Thyroid gland (tissue), 4 donors: ENCODE measurements around the gene ESYT3. TPM values are rescaled to one million over a fixed set of nuclear protein-coding genes. Genes with fewer than 3 reads are reported as not detected.

ENCODE experiments used
- DNase-seq, 2 donors: peaks; one replicate each; pipeline ENCODE4 v3.0.0-alpha.2; 2019
- H3K27ac ChIP-seq, 3 donors: fragments of 200-600 bp; sonication (generic); 1 replicate in 2 of 3; 2 replicates in 1 of 3; pipeline ENCODE4 v1.5.1; 2016 to 2019; ENCODE audit warnings: mild to moderate bottlenecking in 1 of 3, moderate library complexity in 1 of 3
- H3K27me3 ChIP-seq: fragments of 200-600 bp; sonication (generic); one replicate; pipeline ENCODE4 v1.5.1; 2019
- H3K36me3 ChIP-seq, 2 donors: fragments of 200-600 bp; sonication (generic); one replicate each; pipeline ENCODE4 v1.5.1; 2016 to 2019
- H3K4me1 ChIP-seq, 2 donors: fragments of 200-600 bp; sonication (generic); one replicate each; pipeline ENCODE4 v1.5.1; 2017 to 2019
- H3K4me3 ChIP-seq, 3 donors: fragments of 200-600 bp; sonication (generic); replicated peaks in 1 of 3; 1 replicate in 2 of 3; 2 replicates in 1 of 3; pipeline ENCODE4 v1.5.1; 2016; ENCODE audit warnings: mild to moderate bottlenecking in 1 of 3
- H3K9me3 ChIP-seq: fragments of 200-600 bp; sonication (generic); one replicate; pipeline ENCODE4 v1.5.1; 2017
- POLR2A ChIP-seq, 2 donors: fragments of 450-650 bp; IDR thresholded peaks; one replicate each; pipeline ENCODE4 v1.6.1; 2017; ENCODE audit warnings: antibody characterized with exemption in 2 of 2, mild to moderate bottlenecking in 2 of 2, moderate library complexity in 1 of 2
- WGBS, 2 donors: methylation state at CpG; one replicate each; pipeline ENCODE4 v1.1.5; 2017; 5-methylcytosine and 5-hydroxymethylcytosine counted together
- intact Hi-C: fragments of 100-400 bp; cut with DNase I; formaldehyde crosslinking; loops from one replicate; pipeline ENCODE4 v1.15.1; 2023
- total RNA-seq, 4 donors: library from RNA; depleted of rRNA; stranded (reverse); fragments of >200 nt; gene quantifications; one replicate each; pipeline ENCODE4 v1.2.3, GENCODE V29; 2016
- TF ChIP-seq, protein P1 (sequence below), 6 experiments: fragments of 200-600 bp in 3 of 6; fragments of 450-650 bp in 3 of 6; sonication (generic) in 3 of 6; IDR thresholded peaks; one replicate each; pipeline ENCODE4 v1.5.1; 2016 to 2019; ENCODE audit warnings: antibody characterized with exemption in 6 of 6, mild to moderate bottlenecking in 2 of 6, inconsistent platforms in 1 of 6, moderate library complexity in 1 of 6

ESYT3 gene
- total RNA-seq, 4 donors from 2014 or later = 19.9 to 82.8 (median 22.7) TPM

DNA sequence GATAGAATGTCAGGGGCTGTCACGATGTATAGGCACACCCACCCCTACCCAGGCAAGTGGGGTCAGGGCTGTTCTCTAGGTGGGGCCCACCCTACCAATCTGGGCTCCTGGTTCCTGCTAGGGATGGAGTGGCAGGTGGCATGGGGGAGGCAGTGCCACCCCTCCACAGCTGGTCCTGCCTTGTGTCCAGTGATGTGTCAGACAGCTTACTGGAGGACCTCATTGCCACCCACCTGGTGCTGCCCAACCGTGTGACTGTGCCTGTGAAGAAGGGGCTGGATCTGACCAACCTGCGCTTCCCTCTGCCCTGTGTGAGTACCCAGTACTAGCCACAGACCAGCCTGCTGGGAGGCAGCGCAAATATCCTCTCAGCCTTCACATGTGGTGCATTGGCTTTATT, 27.5 kb downstream of the ESYT3 start:
- Histone ChIP-seq H3K9me3 (no peaks in the 10 kb centered on the region), H3K36me3 (no peaks in the 10 kb centered on the region), H3K27me3 (no peaks in the 10 kb centered on the region), H3K27ac (no peak overlapping the region), H3K4me3 (no peak overlapping the region), H3K4me1 (peaks cover 0 to 3% of the 10 kb centered on the region in 2 donors)
- no peak for TF ChIP-seq POLR2A (IDR thresholded peaks at IDR 0.05)
- TF ChIP-seq, protein P1, sequence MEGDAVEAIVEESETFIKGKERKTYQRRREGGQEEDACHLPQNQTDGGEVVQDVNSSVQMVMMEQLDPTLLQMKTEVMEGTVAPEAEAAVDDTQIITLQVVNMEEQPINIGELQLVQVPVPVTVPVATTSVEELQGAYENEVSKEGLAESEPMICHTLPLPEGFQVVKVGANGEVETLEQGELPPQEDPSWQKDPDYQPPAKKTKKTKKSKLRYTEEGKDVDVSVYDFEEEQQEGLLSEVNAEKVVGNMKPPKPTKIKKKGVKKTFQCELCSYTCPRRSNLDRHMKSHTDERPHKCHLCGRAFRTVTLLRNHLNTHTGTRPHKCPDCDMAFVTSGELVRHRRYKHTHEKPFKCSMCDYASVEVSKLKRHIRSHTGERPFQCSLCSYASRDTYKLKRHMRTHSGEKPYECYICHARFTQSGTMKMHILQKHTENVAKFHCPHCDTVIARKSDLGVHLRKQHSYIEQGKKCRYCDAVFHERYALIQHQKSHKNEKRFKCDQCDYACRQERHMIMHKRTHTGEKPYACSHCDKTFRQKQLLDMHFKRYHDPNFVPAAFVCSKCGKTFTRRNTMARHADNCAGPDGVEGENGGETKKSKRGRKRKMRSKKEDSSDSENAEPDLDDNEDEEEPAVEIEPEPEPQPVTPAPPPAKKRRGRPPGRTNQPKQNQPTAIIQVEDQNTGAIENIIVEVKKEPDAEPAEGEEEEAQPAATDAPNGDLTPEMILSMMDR (IDR thresholded peaks at IDR 0.05) = no peak
- intact Hi-C loops = no loop called here
- no peak for DNase-seq
- 80 to 86% methylated on average over 4 of the region's 4 CpGs for WGBS, 2 donors

DNA sequence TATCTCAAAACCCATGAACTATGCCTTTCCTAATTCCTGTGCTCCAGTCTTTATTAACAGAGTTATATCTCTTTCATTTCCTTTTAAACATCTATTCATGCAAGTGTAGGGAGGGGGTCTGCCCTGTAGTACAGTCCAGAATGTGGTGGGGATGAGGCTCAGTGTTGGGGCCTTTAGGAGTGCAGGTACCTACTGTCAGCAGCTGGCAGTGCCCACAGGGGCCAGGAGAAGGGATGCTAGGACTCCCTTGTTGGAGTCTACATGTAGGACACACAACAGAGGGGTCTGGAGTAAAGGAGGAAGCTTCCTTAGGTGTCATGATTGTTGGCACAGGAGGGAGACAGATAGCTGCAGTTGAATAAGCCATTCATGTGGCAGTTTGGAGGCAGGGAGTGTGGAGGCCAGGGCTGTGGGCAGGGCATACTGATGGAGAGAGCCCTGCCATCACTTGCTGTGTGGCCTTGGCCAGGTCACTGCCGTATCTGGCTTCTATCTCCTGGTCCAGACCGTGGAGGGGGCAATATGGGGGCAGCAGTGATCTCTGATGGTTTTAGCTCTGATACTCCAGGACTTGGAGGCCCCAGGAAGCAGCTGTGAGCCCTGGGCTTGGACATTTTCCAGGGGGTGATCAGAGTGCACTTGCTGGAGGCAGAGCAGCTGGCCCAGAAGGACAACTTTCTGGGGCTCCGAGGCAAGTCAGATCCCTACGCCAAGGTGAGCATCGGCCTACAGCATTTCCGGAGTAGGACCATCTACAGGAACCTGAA, 29.5 kb downstream of the ESYT3 start:
- TF ChIP-seq, protein P1 (IDR thresholded peaks at IDR 0.05) = no peak
- no peak for TF ChIP-seq POLR2A (IDR thresholded peaks at IDR 0.05)
- H3K27me3 ChIP-seq = no peaks in the 10 kb centered on the region

DNA sequence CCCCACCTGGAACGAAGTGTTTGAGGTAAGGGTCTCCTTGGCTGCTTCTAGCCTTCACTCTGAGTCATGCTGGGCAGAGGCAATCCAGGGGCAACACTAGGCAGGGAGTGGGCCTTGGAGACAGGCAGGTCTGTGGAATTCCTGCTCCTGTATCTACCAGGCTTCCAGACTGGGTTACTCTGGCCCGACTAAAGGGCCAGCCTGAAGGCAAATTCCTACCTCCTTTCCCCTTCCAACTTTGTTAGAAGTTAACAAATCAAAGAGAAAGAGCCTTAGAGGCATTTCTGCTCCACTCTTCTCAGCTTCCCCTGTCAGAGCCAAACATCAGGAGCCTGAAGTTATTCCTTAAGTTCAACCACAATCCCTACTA, 30.1 kb downstream of the ESYT3 start:
- Histone ChIP-seq H3K9me3 (no peaks in the 10 kb centered on the region), H3K27me3 (no peaks in the 10 kb centered on the region), H3K4me1 (peaks cover 10 to 14% of the 10 kb centered on the region in 2 donors), H3K27ac (no peak overlapping the region), H3K4me3 (no peak overlapping the region), H3K36me3 (no peaks in the 10 kb centered on the region)
- no peak for DNase-seq
- intact Hi-C loops = no loop called here
- TF ChIP-seq, protein P1 (IDR thresholded peaks at IDR 0.05) = no peak
- TF ChIP-seq POLR2A (IDR thresholded peaks at IDR 0.05) = no peak
- 77 to 91% methylated on average over 2 of the region's 2 CpGs for WGBS, 2 donors

More for the DNA sequence above, 29.5 kb downstream of the ESYT3 start:
- no peak for DNase-seq
- H3K4me3 ChIP-seq = no peak overlapping the region
- H3K27ac ChIP-seq = no peak overlapping the region
- 88 to 90% methylated on average over 4 to 6 of the region's 6 CpGs for WGBS, 2 donors
- H3K4me1 ChIP-seq = peaks cover 4 to 8% of the 10 kb centered on the region in 2 donors
- intact Hi-C loops = no loop called here
- H3K36me3 ChIP-seq = no peaks in the 10 kb centered on the region
- H3K9me3 ChIP-seq = no peaks in the 10 kb centered on the region

DNA sequence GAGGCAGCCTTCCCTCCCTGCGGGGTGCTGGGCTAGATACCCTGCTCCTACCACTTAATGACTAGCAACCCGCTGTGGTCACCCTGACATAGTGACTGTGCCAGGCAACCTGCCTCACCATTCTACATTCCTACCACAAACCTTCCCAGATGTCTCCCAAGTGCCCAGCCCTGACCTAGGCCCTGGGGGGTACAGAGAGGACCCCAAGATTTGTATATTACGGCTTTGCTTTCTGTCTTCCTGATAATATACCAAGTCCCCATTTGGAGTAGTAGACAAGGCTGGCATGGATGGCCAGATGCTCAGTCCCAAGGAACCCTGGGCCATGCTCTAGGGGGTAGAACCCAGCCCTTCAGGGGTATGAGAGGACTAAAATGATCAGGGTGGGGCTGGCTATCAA, 31.0 kb downstream of the ESYT3 start:
- no peak overlapping the region for H3K27ac ChIP-seq
- TF ChIP-seq, protein P1 (IDR thresholded peaks at IDR 0.05) = no peak
- intact Hi-C loops = no loop called here
- H3K9me3 ChIP-seq = no peaks in the 10 kb centered on the region
- no peaks in the 10 kb centered on the region for H3K36me3 ChIP-seq
- no peak overlapping the region for H3K4me3 ChIP-seq
- WGBS, 2 donors = 89 to 95% methylated on average over 2 to 3 of the region's 3 CpGs
- H3K27me3 ChIP-seq = no peaks in the 10 kb centered on the region
- no peak for DNase-seq
- H3K4me1 ChIP-seq = peaks cover 19 to 21% of the 10 kb centered on the region in 2 donors

DNA sequence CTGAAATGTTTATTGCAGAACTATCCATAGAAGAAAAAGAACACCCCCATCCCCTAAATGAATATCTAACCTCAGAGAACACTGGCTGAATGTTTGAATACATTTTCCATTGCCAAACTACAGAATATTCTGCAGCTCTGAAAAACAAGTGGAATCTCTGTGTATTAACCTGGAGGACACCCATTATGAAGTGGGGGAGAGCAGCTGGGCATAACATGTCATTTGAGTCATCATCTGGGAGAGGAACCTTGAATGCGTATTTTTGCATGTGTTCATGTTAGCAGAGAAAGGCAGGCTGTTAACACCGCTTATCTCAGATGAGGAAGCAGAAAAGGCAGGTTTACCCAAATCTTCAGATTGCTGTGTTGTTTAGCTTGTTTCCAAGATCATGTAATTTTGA, 31.5 kb downstream of the ESYT3 start:
- no peak overlapping the region for H3K27ac ChIP-seq
- peaks cover 24 to 25% of the 10 kb centered on the region in 2 donors for H3K4me1 ChIP-seq
- no peak for TF ChIP-seq POLR2A (IDR thresholded peaks at IDR 0.05)
- TF ChIP-seq, protein P1 (IDR thresholded peaks at IDR 0.05) = no peak
- WGBS, 2 donors = 77 to 92% methylated on average over 2 of the region's 2 CpGs
- H3K36me3 ChIP-seq = no peaks in the 10 kb centered on the region
- H3K4me3 ChIP-seq = no peak overlapping the region
- intact Hi-C loops = no loop called here
- no peaks in the 10 kb centered on the region for H3K27me3 ChIP-seq
- DNase-seq = no peak
- no peaks in the 10 kb centered on the region for H3K9me3 ChIP-seq
